Stimulated activated CD4-positive, alpha-beta T cell treated with anti-CD3 and anti-CD28 coated beads, Interleukin-12 subunit alpha, Interleukin-12 subunit beta, amount 100 ng/mL, for 24 hours (primary cell): Measurements from ENCODE around the gene NR2E1.

Experiments
- DNase-seq, 2 experiments: peaks; one replicate each; pipeline ENCODE4 v3.0.0-alpha.2; 2020; ENCODE audit warnings: low read depth in 2 of 2

The NR2E1 gene

DNA sequence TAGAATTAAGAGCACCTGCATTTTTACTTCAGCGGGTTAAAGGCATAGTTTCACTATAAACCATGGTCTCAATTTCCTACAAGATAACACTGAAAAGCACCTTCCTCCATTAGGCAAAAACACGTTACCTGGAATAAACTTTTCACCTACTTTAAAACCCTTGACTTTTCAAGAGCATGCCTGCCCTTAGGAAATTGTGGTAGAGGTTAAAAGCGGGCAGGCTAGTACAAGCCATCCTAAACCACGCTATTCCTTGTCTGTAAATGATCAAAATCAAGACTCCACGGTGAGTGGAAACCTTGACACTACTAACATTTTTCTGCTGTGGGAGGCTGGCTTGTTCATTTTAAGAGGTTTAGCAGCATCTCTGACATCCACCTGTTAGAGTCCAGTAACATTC, 43.9 kb downstream of the NR2E1 start:
- no peak for DNase-seq

DNA sequence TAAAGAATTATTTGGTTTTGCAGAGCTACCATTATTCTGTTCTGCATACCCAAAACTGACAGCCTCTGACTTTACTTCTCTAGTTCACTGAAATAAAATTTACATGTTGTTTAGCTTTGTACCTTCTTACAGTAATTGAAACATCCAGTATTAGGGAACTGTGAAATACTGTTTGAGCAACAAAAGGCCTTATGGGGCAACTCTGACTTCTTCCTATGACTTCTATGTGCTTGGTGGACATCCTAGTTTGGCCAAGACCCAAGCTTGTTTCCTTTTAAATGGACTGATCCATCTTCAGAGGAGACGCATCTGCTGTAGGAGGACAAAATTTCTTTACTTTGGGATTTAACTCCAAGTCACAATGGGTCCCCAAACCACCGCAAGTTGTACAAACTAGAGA, 44.7 kb downstream of the NR2E1 start:
- DNase-seq, result no peak

DNA sequence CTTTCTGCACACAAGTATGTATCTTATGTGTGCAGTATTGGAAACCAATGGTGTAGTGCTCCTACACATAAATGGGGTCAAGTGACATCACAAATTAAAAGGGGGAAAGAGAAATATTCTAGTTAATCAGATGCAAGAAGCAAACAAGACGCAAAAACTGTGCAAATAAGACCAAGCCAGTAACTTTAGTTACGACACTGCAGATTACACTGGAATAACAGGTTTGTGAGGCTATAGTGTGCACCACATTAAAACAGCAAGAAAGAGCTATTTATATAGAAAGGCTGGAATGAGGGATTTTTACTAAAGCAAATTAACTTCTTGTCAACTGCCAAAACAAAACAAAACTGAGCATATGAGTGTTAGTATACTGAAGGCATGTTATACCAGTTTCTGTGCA, 45.8 kb downstream of the NR2E1 start:
- DNase-seq, result no peak

DNA sequence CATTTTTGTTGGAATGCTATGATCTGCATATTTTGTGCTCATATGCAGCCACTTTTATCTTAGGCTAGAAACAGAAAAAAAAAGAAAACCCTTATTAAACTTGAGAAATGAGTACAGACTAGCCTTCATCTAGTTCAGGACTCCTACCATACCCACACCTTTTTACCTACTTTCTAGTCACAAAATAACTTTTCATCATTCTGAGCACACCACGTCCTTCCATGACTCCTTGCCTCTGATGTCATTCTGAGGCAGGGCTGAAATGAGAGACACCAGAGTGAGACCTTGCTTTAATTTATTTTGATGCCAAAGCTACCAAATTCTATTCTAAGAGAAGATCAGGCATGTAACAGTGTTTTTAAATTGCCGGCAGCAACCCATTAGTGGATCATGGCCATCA, 56.2 kb downstream of the NR2E1 start:
- DNase-seq, result no peak

DNA sequence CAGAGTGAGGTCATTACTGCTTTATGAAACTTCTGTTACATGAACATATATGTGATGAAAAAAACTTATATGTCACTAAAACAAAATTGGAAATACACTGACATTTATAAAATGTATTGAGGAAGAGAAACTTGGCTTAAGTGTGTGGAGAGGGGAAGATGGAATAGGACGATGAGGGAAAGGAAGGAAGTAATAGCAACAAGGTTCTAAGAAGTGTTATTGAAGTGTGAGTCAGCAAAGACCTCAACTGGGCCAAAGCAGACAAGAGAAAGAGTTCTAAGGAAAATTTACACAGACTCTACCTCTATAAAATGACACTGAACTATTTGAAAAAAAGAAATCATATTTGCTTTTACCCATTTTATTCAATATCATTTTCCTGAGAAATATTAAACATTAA, 56.7 kb downstream of the NR2E1 start:
- DNase-seq, result no peak

DNA sequence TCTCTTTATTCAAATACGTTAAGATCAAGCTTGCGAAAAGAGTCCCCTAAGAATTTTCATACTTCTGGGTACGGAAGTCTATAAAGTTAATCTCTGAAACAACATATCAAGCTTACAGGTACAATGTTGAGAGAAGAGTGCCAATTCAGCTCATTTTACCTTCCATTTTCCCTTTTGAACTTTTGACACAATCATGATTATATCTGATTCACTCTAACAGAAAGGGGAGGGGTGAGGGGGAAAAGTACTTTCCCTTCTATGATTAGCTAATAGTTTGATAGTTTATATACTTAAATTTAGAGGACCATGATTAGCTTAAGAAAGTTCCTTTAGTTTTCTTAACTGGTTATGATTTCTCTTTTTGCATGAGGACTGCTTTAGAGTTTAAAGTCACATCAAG, 61.5 kb downstream of the NR2E1 start:
- DNase-seq, result no peak

DNA sequence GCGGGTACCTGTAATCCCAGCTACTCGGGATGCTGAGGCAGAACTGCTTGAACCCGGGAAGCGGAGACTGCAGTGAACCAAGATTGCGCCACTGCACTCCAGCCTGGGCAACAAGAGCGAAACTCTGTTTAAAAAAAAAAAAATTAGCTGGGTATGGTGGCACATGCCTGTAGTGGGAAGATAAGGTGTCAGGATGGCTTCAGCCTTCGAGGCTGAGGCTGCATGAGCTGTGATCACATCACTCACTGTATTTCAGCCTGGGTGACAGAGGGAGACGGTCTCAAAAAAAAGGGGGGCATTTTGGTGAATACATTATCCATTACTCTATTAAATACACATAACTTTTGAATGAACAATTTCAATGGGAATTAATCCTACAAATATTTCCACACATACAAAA, 62.6 kb downstream of the NR2E1 start:
- no peak for DNase-seq

DNA sequence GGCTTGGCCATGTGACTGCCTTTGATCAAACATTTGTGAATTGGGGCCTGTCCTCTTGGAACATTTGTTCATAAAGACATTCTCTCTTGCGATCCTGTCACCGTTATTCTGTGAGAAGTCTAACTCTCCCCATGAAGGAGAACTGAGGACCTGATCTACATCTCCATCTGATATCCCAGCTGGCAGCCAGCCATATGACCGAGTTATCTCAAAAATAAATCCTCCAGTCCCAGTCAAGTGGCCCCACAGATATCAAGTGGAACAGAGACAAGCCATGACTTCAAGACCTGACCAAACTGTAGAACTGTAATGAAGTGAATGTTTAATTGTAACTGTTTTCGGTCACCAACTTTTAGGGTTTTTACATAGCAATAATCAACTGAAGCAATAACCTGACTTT, 69.3 kb downstream of the NR2E1 start:
- DNase-seq, result no peak

DNA sequence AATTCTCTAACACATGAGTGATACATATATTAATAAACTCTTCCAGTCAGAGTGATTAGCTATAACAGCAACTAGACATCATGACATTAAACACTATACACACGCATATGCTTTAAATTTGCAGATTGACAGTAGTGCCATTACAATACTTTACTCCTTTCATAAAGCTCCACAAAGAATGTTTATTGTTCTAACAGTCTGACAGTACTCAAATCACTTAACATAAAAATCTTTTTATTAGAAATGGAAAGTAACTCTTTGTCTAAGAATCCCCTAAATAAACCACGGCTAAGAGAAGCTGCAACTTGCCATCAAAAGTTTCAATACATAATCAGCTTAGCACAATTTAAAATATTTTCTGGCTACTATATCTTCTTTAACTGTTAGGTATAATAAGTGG, 71.0 kb downstream of the NR2E1 start:
- no peak for DNase-seq

DNA sequence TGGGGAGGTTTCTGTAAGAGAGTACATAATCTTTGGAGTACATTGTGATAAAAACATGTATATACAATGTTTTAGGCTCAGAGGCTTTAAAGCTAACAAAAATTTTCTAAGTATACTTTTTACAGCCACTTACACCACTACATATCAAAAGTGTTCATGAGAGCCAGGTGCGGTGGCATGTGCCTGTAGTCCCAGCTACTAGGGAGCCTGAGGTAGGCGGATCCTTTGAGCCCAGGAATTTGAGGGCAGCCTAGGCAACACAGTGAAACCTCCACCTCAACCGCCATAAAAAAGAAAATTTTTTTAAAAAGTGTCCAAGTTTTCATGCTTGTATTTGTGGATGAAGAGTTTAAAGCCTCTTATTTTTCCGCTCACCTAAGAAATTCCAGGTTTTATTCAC, 72.5 kb downstream of the NR2E1 start:
- no peak for DNase-seq
